ENCODE measurements around the gene CACNA1C. TPM values are rescaled to one million over a fixed set of nuclear protein-coding genes. Genes with fewer than 3 reads are reported as not detected.

Gene CACNA1C
- total RNA-seq, 1 donor from 2014 or later: 1.3 TPM

GRCh38 chr12:2169940-2170339 lies 117.2 kb downstream of the CACNA1C start:
- no peak overlapping the region for H3K4me3 ChIP-seq (ENCODE audit: low read depth, low read length)
- DNase-seq (ENCODE audit: low read depth): no peak
- no peaks in the 10 kb centered on the region for H3K36me3 ChIP-seq (ENCODE audit: control insufficient read depth, insufficient read depth, low read length)
- no peaks in the 10 kb centered on the region for H3K27me3 ChIP-seq (ENCODE audit: control insufficient read depth, insufficient read depth, low read length)
- TF ChIP-seq, protein P1, sequence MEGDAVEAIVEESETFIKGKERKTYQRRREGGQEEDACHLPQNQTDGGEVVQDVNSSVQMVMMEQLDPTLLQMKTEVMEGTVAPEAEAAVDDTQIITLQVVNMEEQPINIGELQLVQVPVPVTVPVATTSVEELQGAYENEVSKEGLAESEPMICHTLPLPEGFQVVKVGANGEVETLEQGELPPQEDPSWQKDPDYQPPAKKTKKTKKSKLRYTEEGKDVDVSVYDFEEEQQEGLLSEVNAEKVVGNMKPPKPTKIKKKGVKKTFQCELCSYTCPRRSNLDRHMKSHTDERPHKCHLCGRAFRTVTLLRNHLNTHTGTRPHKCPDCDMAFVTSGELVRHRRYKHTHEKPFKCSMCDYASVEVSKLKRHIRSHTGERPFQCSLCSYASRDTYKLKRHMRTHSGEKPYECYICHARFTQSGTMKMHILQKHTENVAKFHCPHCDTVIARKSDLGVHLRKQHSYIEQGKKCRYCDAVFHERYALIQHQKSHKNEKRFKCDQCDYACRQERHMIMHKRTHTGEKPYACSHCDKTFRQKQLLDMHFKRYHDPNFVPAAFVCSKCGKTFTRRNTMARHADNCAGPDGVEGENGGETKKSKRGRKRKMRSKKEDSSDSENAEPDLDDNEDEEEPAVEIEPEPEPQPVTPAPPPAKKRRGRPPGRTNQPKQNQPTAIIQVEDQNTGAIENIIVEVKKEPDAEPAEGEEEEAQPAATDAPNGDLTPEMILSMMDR (IDR thresholded peaks at IDR 0.05; ENCODE audit: insufficient read depth, low read length, poor library complexity, severe bottlenecking): no peak

- Histone ChIP-seq H3K36me3 (ENCODE audit: control insufficient read depth, insufficient read depth, low read length) (no peaks in the 10 kb centered on the region), H3K4me3 (ENCODE audit: low read depth, low read length) (no peak overlapping the region), H3K27me3 (ENCODE audit: control insufficient read depth, insufficient read depth, low read length) (no peaks in the 10 kb centered on the region)
- TF ChIP-seq, protein P1 (IDR thresholded peaks at IDR 0.05; ENCODE audit: insufficient read depth, low read length, poor library complexity, severe bottlenecking): no peak
- DNase-seq (ENCODE audit: low read depth): no peak
These were observed 117.6 kb downstream of the CACNA1C start for GRCh38 chr12:2170376-2170775.

DNA sequence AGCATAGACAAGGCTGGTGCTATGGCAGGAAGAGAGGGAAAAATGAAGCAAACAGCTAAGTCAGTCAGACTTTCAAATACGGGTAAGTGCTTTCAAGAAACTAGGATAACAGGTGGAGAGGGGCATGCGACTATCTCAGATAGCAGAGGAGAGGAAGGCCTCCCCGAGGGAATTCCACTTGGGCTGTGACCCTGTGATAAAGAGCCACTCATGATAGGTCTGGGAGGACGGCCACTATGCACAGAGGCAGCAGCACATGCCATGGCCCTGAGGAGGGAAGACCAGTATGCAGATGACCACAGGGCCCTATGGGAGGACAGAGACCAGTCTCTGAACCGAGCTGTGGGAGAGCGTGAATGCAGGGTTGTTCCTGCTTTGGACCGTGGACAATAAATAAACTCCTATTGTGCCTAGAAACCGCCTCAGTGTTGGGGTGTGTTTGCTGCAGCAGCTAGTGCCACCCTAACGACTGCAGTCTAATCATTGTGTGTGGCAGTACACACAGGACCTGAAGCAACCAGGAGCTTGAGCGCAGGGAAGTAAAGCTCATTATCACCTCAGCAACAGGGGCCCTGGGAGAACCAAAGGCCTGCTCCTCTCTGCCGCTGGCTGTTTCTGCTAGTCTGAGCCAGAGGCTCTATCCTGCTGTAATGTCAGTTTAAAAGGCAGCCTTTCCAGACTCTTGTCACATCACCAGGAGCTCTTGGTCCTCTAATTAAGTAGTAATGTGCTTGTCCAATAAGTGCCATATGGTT lies 119.1 kb downstream of the CACNA1C start:
- no peak for DNase-seq (ENCODE audit: low read depth)
- Histone ChIP-seq H3K36me3 (ENCODE audit: control insufficient read depth, insufficient read depth, low read length) (no peaks in the 10 kb centered on the region), H3K4me3 (ENCODE audit: low read depth, low read length) (no peak overlapping the region), H3K27me3 (ENCODE audit: control insufficient read depth, insufficient read depth, low read length) (no peaks in the 10 kb centered on the region)
- TF ChIP-seq, protein P1 (IDR thresholded peaks at IDR 0.05; ENCODE audit: insufficient read depth, low read length, poor library complexity, severe bottlenecking): no peak

GRCh38 chr12:2172491-2173214 lies 119.9 kb downstream of the CACNA1C start:
- no peak for DNase-seq (ENCODE audit: low read depth)
- TF ChIP-seq, protein P1 (IDR thresholded peaks at IDR 0.05; ENCODE audit: insufficient read depth, low read length, poor library complexity, severe bottlenecking): no peak
- Histone ChIP-seq H3K27me3 (ENCODE audit: control insufficient read depth, insufficient read depth, low read length) (no peaks in the 10 kb centered on the region), H3K4me3 (ENCODE audit: low read depth, low read length) (no peak overlapping the region), H3K36me3 (ENCODE audit: control insufficient read depth, insufficient read depth, low read length) (no peaks in the 10 kb centered on the region)

- no peak for DNase-seq (ENCODE audit: low read depth)
- TF ChIP-seq, protein P1 (IDR thresholded peaks at IDR 0.05; ENCODE audit: insufficient read depth, low read length, poor library complexity, severe bottlenecking): no peak
- H3K36me3 ChIP-seq (ENCODE audit: control insufficient read depth, insufficient read depth, low read length): no peaks in the 10 kb centered on the region
- no peak overlapping the region for H3K4me3 ChIP-seq (ENCODE audit: low read depth, low read length)
- H3K27me3 ChIP-seq (ENCODE audit: control insufficient read depth, insufficient read depth, low read length): no peaks in the 10 kb centered on the region
These were observed 121.2 kb downstream of the CACNA1C start for GRCh38 chr12:2173971-2174370.

Measured in kidney epithelial cell (primary cell).